ENCODE data around the gene BPIFA3. TPM values are rescaled to one million over a fixed set of nuclear protein-coding genes. Genes with fewer than 3 reads are reported as not detected.

BPIFA3 gene
- total RNA-seq, 1 donor from 2014 or later = not detected

GRCh38 chr20:33259371-33259770 is 42.2 kb downstream of the BPIFA3 start:
- peak; percentile 26 to 56 for DNase-seq (ENCODE audit: low read depth in 2 of 2)

GRCh38 chr20:33261465-33261864 is 44.3 kb downstream of the BPIFA3 start:
- no peak for DNase-seq (ENCODE audit: low read depth in 2 of 2)

DNA sequence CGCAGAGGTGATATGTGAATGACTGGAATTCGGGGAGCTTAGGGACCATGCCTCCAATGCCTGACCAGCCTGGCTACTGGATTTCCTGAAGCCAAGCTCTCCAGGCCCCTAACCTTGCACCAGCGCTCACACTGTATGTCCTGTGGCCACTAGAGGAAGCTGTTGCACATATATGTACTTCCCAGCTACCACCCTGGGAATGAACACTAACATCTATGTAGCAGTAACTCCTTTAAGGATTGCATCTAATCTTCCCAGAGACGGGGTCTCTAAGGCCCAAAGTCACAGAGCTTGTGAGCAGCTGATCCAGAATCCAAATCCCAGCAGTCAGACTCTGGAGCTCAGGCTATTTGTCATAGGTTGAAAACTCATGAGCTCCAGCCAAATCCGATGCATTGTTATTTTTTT is 45.5 kb downstream of the BPIFA3 start:
- DNase-seq (ENCODE audit: low read depth in 2 of 2) = peak; percentile 51 to 58

GRCh38 chr20:33263784-33264183 is 46.6 kb downstream of the BPIFA3 start:
- no peak for DNase-seq (ENCODE audit: low read depth in 2 of 2)

GRCh38 chr20:33267701-33268100 is 50.5 kb downstream of the BPIFA3 start:
- no peak for DNase-seq (ENCODE audit: low read depth in 2 of 2)

GRCh38 chr20:33272155-33272873 is 55.2 kb downstream of the BPIFA3 start:
- DNase-seq (ENCODE audit: low read depth in 2 of 2) = no peak

DNA sequence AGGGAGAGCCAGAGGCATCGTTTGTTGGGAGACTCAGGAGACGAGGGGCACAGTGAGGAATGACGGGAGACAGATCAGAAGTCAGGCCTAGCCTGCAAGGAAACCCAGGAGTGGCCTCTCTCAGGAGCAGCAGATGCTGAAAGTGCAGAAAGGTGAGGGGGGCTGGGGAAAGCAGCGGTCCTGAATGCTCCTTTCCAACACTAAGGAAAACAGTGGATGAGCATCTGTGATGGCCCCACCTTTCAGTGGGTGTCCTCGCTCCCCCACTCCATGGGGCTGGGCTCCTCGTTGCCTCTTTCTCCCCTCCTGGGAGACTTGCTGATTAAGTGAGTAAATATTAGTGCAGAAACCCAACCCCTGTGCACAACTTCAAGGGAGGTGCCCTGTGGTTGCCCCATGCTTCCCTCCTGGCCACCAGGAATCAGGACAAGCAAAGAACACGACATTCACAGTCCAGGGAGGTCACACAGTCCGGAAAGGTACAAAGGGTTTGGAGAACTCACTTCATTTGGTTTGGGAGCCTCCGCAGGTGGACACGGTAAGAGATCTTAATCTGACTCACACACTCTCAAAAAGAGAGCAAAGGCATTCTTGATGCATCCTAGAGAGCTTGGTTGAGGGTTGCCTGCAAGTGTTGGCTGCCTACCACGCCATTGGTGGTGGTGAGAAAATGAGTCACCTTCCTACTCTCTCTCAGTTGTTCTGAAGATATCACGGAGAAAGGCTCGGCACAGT is 56.1 kb downstream of the BPIFA3 start:
- no peak for DNase-seq (ENCODE audit: low read depth in 2 of 2)

GRCh38 chr20:33275215-33275614 is 58.1 kb downstream of the BPIFA3 start:
- DNase-seq (ENCODE audit: low read depth in 2 of 2) = no peak

DNA sequence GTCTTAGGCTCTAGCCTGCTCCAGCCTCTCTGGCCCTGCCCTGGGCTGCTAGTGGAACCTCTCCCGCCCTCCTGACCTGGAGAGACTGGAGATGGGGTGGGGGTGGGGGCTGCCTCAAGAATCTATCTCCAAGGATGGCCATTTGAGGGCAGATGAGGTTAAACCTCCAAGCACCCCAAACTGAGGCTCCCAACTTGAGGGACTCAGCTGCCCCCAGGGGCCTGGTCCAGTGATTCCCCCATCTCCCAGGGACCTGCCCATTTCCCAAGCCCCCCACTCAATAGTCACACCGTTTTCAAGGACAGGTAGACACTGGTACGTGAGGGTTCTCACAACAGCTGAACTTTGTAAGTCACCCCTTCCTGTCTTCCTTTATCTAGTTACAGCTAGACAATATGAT is 58.7 kb downstream of the BPIFA3 start:
- no peak for DNase-seq (ENCODE audit: low read depth in 2 of 2)

GRCh38 chr20:33276303-33277113 is 59.4 kb downstream of the BPIFA3 start:
- no peak for DNase-seq (ENCODE audit: low read depth in 2 of 2)

Other genes starting within 250 kb of the BPIFA3 start
- not detected in 2 replicates for gene SUN5, start 212.9 kb upstream of the BPIFA3 start, total RNA-seq
- gene BPIFB2, start 209.6 kb upstream of the BPIFA3 start, total RNA-seq = not detected in 2 replicates
- gene BPIFB6, start 185.7 kb upstream of the BPIFA3 start, total RNA-seq = not detected in 2 replicates
- not detected in 2 replicates for gene BPIFB3, start 163.4 kb upstream of the BPIFA3 start, total RNA-seq
- not detected in 2 replicates for gene BPIFB4, start 137.7 kb upstream of the BPIFA3 start, total RNA-seq
- gene BPIFA2, start 49.2 kb upstream of the BPIFA3 start, total RNA-seq = not detected in 2 replicates
- gene BPIFA1, start 18.6 kb downstream of the BPIFA3 start, total RNA-seq = not detected in 2 replicates
- not detected in 2 replicates for gene BPIFB1, start 65.9 kb downstream of the BPIFA3 start, total RNA-seq
- gene CDK5RAP1, start 184.2 kb downstream of the BPIFA3 start, total RNA-seq = 17.3 and 20.5 TPM in 2 replicates
- 6.2 and 7.5 TPM in 2 replicates for gene SNTA1, start 226.4 kb downstream of the BPIFA3 start, total RNA-seq